Activated CD8-positive, alpha-beta memory T cell treated with anti-CD3 and anti-CD28 coated beads, Interleukin-2, amount 50 U/mL, for 24 hours (primary cell): ENCODE measurements around the gene PRDM11.

Experiments
- DNase-seq: peaks from one replicate; pipeline ENCODE4 v3.0.0-alpha.2; 2020; ENCODE audit errors: extremely low read depth

PRDM11 gene

DNA sequence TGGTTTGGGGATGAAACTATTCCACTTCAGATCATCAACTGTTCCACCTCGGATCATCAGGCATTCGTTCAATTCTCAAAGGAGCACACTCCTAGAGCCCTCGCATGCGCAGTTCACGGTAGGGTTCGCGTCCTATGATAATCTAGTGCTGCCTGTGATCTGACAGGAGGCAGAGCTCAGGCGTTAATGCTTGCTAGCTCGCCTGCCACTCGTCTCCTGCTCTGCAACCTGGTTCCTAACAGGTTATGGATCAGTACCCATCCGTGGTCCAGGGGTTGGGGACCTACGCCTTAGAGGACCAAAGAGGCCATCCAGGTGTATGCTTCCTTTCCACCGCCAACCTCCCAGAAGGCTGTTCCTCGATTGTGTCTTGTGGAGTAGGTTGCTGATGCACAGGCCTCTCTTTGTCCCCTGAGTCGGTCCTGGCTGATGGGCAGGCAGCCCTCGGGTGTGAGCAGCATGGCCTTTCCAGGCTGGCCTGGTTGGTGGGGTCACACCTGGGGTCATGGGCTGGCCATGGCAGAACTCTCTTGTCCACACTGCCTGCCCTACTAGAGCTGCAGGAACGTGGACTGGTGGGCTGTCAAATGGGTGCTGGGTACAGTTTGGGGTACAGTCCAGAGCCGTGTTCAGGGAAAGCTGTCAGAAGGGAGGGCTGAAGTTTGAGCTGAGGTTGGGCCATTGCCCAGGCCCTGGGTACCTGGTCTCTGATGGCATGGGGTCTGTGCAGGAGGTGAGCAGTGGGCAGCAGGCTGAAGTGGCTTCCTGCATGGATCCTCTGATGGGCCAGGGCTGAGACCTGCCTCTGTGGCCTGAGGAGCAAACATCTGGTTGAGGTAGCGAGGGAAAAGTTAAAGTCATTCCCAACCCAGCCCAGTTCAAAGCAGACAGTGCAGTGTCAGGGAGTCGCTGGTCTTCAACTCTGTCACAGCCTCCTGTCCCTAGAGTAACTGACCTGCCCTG is 11.1 kb downstream of the PRDM11 start:
- DNase-seq = no peak

DNA sequence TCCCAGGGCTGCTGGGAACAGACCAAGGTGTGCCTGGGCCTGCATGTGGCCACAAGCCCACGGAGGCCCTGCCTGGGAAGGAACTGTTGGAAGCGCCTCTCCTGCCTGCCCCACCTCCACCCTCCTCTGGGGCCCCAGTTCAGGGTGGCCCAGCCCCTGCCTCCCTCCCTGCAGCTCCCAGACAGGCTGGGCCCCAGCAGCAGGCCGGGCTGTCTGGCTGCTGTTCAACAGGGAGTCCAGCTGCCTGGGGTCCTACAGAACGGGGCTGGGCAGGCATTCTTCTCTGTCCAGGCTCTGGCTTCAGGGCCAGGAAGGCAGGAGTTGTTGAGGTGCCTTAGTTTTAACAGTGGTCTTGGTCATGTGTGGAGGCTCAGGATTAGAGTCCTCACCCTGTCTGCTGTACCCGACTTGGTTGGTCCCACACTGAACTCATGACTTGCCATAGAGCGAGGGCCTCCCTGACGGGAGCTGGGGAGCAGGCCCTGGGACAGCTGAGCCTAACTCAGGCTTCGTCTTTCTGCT is 11.8 kb downstream of the PRDM11 start:
- DNase-seq = no peak

DNA sequence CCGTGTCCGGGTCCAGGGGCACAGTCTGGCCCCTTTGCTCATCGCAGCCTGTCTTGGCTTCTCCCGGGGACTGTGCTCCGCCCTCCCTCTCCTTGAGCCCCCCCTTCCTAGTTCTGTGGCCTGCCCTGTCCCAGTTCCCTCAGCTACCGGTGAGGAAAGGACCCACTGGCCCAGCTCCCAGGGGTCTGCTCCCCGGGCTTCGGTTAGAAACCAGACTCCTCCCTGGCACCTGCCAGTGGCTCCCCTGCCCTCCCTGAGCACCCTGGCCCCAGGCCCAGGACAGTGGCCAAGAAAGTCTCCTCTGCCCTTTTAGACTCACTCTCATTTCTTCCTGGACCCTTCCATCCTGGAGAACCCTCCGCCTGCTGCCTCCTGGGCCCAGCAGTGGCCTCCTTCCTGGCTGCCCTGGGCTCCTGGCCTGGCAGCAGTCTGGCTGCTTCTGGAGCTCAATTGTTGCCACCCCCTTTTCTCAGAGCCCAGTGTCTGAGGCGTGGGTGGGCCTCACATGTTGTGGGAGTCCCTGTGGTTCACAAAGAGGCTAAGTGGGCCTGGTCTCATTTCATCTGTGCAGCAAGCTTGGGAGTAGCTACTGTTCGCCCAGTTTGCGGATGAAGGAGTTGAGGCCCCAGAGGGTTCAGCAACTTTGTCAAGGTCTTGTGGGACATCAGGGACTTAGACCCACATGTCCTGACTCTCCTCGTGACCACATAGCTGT is 12.6 kb downstream of the PRDM11 start:
- DNase-seq = no peak

DNA sequence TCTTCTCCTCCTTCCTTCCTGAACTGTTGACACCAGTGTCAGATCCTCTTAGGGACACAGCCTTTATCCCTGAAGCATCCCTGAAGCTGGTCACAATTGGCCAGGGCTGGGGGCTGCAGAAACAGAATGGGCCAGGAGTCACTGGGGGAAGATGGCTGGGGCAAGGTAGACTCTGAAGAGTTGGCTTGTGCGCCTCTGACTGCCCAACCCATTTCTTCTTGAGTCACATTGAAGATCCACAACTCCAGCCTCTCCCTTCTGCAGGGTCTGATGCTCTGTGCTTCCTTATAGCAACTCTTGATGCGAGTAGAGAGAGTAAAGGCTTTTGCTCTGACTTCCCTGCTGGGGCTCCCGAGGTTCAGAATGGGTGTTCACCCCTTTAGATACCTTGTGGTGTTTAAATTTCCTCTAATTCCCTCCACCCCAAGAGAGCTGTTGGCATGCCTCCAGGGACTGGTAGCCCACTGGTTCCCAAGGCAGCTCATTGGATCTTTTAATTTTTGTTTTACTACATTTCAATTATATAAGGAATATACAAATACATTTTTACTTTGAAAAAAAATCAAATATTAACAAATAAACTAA is 13.4 kb downstream of the PRDM11 start:
- DNase-seq = no peak

DNA sequence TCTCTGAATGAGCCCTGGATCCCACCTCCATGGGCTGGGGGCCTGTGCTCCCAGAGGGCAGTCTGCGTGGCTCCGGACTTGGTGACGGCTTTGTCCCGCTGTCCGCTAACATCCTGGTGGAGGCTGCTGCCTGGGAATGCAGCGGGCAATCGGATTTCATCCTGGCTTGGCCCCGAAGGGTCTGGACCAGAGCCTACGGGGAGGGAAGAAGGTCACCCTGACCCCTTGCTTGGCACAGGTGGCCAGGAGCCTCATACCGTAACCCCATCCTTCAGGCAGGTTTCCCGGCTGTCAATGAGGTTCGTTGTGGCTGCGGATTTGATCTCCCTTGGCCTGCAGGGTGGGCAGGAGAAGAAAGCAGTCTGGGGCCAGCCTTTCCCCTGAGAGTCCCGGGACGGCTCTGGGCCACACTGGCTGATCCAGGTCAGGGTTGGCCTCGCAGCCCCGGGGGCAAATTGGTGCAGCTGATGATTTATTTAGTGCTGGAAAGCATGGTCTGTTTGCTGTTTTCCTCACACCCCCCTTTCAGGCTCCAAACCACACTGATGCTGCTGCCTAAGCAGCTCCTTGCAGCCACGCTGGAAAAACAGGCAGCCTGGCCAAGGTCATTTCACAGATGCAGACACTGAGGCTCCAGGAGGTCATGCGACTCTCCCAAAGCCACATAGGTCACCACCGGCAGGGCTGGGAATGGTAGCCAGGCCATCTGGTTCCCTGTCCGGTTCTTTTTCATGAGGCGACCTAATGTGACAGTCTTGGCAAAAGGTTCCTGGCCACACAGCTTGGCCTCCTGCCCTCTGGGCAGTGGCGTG is 15.0 kb downstream of the PRDM11 start:
- no peak for DNase-seq

DNA sequence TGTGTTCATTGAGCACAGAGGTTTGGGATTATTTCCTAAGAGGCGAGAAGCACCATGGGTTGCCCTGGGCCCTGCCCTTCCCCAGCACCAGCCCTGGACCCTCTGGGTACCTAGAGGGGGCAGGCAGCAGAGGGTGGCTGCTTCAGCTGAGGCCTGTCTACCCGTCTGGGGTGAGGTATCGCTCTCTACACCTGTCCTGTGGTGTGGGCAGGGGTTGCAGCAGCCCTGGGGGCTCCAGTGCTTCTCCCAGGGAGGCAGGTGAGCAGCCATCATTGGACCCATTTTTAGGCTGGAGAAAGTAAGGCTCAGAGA is 15.6 kb downstream of the PRDM11 start:
- DNase-seq = no peak

DNA sequence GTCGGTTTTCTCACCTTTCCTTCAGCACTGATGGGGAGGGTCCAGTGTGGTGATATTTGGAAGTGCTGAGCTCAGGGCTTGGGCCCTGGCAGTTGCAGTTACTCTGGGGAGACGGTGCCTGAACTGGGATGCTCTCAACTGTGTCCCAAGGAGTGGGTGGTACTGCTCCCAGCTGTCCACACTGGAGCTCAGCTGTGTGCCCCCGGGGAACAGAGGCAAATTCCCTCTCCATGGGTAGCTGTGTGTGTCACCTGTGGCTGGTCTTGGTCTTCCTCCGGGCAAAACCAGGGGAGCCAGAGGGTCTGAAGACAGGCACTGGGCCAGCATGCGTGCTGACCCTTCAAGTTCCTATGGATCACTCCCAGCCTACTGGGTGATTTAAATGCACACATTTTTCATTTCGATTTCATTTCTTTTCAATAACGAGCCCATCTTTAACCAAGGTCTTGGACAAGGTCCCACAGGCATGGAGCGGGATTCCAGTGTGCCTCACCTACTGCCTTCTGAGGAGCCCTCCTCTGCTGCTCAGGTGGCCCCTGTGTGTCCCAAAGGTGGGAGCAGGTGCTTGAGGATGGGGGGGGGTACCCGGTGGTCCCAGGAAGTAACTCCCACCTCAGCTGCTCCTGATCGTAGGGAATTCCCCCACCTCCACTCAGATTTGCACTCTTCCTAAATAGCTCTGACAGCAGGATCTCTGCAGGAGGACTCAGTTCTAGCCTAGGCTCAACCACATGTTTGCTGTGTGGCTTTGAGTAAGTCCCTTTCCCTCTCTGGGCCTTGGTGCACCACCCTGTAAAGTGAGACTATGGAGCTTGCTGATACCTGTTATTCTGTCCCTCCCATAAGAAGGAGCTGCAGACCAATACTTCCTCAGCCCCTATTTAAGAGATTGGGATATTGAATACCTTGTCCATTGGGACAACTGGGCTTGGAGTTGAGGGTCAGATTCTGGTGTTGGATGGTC is 16.8 kb downstream of the PRDM11 start:
- no peak for DNase-seq

DNA sequence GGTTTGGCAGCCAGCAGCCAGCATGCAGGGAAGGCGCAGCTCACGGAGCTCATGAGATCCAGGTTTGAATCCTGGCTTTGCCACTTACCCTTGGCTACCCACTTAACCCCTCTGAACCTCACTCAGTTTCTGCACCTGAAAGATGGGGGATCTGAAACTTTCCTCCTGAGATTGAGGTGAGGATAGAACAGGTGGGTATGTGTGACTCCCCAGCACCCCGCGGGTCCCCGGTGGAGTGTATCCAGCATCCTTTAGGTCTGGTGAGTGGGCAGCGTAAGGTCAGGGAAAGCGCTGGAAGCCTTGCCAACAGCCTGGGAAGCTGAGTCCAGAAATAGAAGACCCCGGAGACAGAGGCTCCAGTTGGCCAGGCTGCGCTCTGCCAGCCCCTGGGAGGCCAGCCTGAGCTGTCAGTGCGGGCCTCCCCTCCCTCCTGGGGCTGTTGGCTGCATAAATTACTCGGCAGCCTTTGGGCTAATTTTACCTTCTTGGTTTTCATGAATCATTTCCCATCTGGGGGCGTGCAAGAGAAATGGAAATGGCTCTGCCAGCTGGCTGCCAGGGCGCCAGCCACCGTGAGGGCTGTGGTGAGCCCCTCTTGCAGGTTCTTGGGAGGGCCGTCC is 17.6 kb downstream of the PRDM11 start:
- DNase-seq = no peak

DNA sequence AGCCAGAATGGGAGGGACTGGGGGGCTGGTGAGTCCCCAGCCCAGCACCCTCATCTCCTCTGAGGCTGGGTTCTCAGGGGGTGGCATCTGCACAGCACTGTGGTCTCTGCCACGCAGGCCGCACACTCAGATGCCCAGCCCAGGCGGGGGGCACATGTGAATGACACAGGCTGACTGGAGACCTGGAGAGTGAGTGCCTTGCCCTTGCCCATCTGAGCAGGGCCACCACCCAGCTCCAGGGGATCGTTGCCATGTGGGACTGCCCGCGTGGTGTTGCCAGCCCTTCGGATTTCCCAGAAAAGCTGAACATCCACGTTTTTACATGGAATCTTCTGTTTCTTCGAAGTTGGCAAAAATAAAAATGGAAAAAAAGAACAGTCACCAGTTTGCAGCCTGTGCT is 18.9 kb downstream of the PRDM11 start:
- DNase-seq = no peak

DNA sequence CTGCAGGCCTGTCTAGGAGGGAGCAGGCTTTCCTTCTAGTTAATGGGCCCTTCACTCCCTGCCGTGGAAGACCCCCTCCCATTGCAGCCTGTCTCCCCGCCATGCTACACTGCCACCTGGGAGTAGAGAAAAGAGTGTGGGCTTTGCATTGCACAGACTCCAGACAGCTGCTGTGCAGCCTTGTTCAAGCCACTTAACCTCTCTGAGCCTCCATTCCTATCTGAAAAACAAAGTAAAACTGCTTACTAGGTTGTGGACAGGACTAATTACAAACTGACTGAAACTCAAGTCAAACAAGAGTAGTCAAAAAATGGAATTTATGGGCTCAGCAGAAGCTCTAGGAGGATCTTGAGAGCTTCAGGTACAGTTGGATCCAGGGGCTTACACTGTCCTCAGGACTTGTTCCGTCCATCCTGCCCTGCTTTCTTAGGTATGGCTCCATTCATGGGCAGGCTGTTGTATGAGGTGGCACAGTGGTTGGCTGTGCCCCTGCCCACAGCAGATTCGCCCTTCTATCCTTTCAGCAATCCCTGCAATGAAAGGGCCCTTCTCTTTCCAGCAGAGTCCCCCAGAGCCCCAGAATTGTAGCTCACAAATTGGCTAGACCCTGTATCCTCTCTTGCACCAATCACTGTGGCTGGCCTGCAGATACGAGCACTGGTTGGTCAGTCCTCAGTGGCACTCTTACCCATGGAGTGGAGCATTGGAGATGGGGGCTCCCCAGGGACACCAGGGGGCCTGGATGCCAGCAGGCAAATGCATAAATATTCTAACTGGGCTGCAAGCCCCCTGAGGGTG is 19.6 kb downstream of the PRDM11 start:
- DNase-seq = no peak

DNA sequence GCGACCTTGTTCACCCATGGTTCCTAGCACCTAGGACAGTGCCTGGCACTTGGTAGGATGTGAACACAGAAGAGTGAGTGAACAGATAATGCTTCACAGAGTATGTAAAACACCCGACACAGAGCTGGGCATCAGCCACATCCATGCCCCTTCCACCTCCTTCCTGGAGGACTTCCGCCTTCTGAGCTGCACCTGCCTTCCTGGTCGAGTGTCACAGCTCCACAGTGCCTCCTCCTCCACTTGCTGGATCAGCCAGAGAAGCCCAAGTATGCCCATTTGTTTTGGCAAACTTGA is 20.1 kb downstream of the PRDM11 start:
- no peak for DNase-seq

DNA sequence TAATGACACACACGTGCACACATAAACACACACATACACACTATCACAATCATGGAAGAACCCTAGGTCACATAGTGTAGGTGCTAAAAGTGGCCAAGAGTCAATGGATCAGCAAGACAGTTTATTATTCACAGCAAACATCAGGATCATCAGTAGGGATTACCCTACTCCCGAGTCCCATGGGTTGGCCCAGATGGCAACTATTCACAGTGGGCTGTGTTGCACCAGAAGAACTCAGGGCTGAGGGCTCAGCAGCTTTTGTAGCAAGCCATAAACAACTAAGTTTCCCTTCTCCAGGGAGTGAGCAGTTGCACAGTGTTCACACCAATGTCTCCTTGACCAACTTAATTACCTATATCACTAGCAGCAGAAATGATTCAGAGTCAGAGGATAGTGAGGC is 20.8 kb downstream of the PRDM11 start:
- no peak for DNase-seq

DNA sequence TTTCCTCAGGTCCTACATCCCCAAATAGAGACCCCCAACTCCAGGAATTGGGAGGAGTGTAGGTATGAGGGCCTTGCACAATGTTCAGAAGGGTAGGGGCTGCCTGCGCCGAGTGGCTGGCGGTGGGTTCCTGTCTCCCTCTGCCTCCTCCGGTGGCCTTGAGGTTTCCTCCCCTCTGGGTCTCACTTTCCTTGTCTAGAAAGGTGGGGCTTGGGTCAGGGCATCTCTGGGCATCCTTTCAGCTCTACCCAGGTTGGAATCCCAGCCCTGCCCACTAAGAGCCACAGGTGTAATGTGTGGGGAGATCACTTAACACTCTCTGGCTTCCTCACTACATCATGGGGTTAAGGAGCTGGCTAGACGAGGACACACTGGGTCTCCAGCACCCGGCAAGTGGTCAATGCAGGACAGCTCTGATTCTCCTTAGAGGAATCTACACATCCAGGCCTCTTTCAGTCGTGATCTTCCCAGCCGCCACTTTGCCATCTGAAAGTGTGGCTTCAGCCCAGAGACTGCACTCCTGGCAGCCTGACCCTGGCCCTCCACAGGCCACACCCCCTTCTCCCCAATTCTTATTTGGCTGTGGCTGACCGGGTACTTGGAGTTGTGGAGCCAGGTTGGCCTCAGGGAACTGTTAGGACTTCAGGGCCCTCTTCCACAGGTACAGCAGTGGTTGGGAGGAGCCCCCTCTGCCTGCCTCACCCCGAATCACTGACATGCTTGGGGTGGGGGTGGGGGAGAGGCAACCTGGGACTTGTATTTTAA is 22.1 kb downstream of the PRDM11 start:
- no peak for DNase-seq

DNA sequence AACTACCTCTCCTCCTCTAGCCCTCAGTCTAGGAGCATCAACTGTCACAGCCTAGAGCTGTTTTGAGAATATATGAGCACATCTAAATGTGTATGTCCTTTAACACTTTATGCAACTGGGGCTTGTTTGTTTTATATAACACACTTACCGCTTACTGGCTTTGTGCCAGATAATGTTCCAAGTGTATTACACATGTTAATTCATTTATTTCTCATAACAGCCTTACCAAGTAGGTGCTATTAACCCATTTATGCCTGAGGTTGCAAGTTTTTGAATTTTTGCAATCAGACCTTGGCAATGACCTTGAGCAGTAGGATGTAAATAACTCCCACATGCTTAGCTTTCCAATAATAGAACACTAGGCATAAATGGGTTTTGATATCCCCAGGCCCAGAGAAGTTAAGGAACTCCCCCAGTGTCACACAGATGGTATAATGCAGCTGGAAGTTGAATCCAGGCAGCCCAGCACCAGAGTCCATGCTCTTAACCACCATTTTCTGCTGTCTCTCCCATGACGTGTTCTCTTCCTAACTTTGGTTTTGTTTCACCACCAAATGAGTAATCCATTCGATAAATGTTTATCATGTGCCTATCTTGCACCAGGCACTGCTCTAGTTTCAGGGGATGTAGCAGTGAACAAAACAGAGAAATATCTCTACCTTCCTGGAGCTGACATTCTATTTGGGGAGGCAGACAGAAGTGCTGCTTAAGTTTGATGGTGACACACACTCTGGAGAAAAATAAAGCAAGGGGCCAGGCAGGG is 23.1 kb downstream of the PRDM11 start:
- no peak for DNase-seq

DNA sequence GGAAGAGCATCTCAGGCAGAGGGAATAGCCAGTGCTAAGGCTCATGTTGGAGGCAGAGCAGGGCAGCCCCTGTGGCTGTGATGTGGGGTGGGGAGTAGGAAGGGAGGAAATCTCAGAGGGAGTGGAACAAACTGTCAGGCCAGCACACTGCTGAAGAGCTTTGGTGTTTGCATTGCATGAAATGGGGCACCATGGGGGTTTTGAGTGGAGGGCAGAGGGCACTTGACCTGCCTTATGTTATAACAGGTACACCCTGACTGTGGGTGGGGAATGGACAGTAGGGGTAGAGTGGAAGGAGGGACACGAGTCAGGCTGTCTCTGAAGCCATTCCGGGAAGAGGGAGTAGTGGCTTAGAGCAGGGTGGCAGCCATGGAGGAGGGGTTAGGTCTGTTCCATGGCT is 24.0 kb downstream of the PRDM11 start:
- DNase-seq = no peak

DNA sequence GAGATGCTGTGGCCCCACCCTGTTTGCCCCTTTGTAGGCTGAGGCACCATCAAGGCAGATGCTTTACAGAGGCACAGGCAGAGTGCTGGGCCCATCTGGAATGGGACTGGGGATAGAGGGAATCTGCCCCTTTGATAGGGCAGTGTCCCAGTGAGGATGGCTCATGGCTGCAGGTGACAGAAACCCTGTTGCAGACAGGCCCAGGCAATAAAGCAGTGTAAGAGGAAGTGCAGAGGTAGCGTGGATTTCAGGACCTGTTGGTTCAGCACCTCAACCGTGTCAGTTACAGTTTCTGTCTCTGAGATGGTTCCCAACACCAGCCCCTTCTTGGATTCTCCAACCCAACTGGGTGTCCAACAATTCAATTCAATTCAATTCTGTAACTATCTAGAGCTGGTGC is 25.1 kb downstream of the PRDM11 start:
- DNase-seq = no peak

DNA sequence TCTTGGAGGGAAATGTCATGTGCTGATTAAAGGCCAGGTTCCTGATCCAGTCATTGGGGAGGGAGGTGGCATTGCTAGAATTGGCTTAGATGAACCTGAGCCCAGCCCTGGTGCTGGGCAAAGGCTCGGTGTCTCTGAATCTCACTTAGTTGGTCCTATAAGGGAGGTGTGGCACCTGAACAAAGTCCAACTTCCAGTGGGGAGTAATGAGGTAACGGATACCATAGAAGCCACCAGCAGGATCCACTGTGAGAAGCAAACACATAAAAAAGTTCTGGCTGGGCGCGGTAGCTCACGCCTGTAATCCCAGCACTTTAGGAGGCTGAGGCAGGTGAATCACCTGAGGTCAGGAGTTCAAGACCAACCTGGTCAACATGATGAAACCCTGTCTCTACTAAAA is 26.6 kb downstream of the PRDM11 start:
- DNase-seq = no peak
